Sciatic nerve (tissue), 2 donors: ENCODE results near the gene TRIOBP. TPM values are rescaled to one million over a fixed set of nuclear protein-coding genes. Genes with fewer than 3 reads are reported as not detected.
"Not testable (repeated sequence)": the region's sequence is repeated elsewhere in the genome, so short reads cannot be mapped to it uniquely, and the experiment has no call there.

Experiments
- ATAC-seq: fragments of 200-7000 bp; cut with Tn5 transposase; one replicate; pipeline ENCODE4 v1.9.1; 2020; ENCODE audit warnings: mild to moderate bottlenecking, moderate library complexity
- DNase-seq: peaks from one replicate; pipeline ENCODE4 v3.0.0-alpha.2; 2020; ENCODE audit warnings: low spot score
- intact Hi-C: fragments of 100-400 bp; cut with DNase I; formaldehyde crosslinking; loops from one replicate; pipeline ENCODE4 v1.14.2; 2022
- total RNA-seq: library from RNA; stranded (reverse); fragmentation: NEBNext Ultra II Directional; extraction: Animal tissue kit (Norgen Biotek cat#: 25700); gene quantifications from one replicate; pipeline ENCODE4 v1.2.1, GENCODE V29; 2021
- donor health status: DM: no; HTN: no; CAD: no.
- donor health status: DM: no; HTN: no; CAD: no.

Gene TRIOBP
- total RNA-seq, 1 donor from 2014 or later = 84.0 TPM

DNA sequence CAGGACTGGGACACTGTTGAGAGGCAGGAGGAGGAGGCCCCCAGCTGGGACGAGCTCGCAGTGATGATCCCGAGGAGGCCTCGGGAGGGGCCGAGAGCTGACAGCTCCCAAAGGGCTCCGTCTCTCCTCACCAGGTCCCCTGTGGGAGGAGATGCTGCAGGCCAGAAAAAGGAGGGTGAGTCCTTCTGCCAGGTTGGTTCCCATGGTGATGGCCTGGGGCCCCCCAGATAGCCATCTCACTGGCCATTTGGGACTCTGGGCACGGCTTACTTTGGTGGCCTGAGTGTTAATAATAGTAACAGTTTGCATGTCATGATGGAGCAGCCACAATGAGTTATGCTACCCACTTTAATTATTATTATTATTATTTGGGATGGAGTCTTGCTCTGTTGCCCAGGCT is 18.9 kb downstream of the TRIOBP start:
- intact Hi-C loops = no loop called here
- DNase-seq (no peak), ATAC-seq (no peak)

DNA sequence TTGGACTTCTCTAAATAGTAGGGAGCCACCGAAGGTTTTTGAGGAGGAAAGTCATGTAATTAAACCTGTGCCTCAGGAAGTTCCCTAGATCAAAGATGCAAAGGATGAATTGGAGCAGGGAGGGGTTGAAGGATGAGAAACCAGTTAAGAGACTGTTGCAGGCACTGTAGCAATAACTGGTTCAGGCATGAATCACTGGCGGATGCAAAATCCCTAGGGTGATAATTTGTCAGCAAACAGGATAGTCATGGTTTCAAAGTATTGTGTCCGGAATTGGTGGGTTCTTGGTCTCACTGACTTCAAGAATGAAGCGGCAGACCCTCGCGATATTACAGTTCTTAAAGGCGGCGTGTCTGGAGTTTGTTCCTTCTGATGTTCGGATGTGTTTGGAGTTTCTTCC is 19.9 kb downstream of the TRIOBP start:
- ATAC-seq (no peak), DNase-seq (no peak)
- intact Hi-C loops = no loop called here

DNA sequence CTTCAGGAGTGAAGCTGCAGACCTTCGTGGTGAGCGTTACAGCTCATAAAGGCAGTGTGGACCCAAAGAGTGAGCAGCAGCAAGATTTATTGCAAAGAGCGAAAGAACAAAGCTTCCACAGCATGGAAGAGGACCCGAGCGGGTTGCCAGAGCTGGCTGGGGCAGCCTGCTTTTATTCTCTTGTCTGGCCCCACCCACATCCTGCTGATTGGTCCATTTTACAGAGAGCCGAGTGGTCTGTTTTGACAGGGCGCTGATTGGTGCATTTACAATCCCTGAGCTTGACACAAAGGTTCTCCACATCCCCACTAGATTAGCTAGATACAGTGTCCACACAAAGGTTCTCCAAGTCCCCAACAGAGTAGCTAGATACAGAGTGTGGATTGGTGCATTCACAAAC is 20.4 kb downstream of the TRIOBP start:
- intact Hi-C loops, DNase-seq, ATAC-seq: not testable (repeated sequence)

DNA sequence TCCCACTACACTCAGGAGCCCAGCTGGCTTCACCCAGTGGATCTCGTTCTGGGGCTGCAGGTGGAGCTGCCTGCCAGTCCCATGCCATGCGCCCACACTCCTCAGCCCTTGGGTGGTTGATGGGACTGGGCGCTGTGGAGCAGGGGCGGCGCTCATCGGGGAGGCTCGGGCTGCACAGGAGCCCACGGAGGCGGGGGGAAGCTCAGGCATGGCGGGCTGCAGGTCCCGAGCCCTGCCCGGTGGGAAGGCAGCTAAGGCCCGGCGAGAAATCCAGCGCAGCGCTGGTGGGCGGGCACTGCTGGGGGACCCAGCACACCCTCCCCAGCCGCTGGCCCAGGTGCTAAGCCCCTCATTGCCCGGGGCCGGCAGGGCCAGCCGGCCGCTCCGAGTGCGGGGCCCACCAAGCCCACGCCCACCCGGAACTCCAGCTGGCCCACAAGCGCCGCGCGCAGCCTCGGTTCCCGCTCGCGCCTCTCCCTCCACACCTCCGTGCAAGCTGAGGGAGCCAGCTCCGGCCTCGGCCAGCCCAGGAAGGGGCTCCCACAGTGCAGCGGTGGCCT is 21.0 kb downstream of the TRIOBP start:
- intact Hi-C loops, DNase-seq, ATAC-seq: not testable (repeated sequence)

DNA sequence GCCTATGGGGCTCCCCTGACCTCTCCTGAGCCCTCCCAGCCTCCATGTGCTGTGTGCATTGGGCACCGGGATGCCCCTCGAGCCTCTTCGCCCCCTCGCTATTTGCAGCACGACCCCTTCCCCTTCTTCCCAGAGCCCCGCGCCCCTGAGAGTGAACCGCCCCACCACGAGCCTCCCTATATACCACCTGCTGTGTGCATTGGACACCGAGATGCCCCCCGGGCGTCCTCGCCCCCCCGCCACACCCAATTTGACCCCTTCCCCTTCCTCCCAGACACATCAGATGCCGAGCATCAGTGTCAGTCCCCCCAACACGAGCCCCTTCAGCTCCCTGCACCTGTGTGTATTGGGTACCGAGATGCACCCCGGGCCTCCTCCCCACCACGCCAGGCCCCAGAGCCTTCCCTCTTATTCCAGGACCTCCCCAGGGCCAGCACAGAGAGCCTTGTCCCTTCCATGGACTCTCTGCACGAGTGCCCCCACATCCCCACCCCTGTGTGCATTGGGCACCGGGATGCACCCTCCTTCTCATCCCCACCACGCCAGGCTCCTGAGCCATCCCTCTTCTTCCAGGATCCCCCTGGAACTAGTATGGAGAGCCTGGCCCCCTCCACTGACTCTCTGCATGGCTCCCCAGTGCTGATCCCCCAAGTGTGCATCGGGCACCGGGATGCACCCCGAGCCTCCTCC is 28.8 kb downstream of the TRIOBP start:
- DNase-seq (no peak), ATAC-seq (no peak)
- intact Hi-C loops = no loop called here

DNA sequence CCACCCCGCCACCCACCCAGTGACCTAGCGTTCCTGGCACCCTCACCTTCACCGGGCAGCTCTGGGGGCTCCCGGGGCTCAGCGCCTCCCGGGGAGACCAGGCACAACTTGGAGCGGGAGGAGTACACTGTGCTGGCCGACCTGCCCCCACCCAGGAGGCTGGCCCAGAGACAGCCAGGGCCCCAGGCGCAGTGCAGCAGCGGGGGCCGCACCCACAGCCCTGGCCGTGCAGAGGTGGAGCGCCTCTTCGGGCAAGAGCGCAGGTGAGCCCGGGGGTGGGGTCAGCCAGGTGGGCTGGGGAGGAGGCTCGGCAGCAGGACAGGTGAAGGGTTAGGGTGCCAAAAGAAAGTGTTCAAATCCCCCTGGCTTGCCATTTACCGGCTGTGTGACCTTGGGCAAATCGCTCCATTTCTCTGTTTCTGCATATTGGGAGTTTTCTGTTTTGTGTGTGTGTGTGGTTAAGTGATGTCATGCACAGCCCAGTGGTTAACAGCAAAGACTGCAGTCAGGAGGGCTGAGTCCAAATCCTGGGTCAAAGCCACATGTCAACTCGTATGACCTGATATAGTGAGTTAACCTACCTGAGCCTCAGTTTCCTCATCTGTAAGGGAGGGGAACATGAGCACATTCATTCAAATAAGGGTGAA is 29.5 kb downstream of the TRIOBP start:
- ATAC-seq = no peak
- DNase-seq = no peak
- intact Hi-C loops = no loop called here

DNA sequence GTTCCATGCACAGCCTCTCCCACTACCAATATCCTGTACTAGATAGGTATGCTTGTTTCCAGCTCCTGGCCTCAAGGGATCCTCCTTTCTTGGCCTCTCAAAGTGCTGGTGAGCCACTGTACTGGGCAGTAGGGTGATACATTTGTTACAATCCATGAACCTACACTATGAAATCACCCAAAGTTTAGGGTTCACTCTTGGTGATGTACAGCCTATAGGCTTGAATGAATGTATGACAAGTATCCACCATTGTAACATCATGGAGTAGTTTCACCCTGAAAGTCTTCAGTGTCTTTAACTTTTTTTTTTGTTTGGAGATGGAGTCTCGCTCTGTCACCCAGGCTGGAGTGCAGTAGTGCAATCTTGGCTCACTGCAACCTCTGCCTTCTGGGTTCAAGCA is 31.8 kb downstream of the TRIOBP start:
- DNase-seq (no peak), ATAC-seq (peak; percentile 39)
- intact Hi-C loops = no loop called here

DNA sequence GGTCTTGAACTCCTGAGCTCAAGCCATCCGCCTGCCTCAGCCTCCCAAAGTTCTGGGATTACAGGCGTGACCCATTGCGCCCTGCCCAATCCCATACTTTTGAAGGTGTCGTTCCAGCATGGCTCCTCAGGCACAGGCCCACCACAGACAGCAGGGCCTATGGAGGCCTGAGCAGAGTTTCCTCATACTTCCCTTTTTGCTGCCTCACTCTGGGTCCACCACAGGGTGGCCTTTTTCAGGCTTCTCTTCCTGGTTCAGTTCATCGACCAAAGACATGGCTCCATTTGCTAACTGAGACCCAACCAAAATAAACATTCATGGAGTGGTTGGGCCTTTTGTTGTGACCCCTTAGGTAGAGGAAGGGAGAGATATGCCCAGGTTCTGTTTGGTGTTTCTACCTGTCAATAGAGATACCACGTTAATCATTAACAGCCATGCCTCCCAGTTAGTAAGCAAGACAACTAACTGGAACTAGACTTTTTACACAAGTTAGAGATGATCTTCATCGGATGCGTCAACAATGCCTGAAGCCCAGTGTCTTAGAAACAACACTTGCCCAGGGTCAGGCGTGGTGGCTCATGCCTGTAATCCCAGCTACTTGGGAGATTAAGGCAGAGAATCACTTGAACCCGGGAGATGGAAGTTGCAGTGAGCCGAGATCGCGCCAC is 35.1 kb downstream of the TRIOBP start:
- DNase-seq = no peak
- intact Hi-C loops = no loop called here
- ATAC-seq = no peak

DNA sequence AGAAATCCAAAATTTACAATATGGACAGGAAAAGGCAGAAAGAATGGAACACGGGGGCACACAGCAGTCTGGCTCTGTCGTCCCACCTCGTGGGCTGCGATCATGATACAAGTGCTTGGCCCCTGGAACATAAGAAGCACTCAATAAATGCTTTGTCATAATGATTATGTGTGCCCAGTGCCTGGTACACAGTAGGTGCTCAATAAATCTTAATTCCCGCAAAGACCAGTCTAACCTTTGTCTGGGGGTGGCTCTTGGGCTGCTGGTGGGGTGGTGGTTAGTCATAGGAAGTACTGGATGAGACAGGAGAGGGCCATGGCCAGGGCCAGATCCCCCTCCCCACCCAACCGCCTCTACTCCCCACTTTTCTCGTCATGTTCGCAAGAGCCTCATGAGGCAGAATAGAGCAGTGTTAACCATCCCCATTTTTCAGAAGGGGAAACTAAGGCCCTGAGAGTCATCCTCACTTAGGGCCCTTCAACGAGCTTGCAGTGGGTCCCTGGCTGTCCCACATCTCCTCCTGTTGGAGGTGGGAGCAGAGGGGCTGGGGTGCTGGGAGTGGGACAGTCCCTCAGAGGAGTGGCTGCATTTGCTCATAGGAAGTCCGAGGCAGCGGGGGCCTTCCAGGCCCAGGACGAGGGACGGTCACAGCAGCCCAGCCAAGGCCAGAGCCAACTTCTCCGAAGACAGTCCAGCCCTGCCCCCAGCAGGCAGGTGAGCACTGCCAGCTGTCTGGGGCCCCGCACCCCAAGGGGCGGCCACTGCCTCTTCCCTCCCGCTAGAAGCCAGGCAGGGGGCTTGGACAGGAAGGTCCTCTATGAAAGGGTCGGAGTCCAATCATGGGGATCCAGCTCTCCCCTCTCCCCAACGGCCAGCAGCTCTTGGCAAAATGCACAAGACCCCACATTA is 36.1 kb downstream of the TRIOBP start:
- intact Hi-C loops = no loop called here
- DNase-seq = no peak
- ATAC-seq = no peak

DNA sequence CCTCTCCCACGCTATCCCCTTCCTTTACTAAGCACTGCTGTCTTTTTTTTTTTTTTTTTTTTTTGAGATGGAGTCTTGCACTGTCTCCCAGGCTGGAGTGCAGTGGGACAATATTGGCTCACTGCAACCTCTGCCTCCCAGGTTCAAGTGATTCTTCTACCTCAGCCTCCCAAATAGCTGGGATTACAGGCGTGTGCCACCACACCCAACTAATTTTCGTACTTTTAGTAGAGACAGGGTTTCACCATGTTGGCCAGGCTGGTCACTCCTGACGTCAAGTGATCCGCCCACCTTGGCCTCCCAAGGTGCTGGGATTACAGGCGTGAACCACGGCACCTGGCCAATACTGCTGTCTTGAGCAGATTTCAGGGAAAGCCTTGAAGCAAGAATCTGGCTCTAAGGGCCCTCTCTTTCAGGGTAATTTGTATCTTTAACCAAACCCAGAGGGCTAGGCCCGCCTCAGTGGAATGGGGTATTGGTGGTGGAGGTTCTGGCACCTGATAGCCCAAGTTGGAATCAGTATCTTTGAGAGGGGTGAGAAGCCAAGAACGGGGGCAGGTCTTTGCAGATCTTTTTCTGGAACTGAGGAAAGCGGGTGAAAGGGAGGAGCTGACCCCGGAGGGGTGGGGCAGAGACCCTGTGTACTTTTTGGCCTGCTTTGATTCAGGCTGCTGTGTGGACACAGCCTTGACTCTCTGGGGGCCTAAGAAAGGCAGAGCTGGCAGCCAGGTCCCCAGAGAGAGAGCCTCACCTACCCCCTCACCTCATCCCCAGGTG is 37.0 kb downstream of the TRIOBP start:
- ATAC-seq (peak; percentile 35), DNase-seq (no peak)
- intact Hi-C loops = no loop called here

DNA sequence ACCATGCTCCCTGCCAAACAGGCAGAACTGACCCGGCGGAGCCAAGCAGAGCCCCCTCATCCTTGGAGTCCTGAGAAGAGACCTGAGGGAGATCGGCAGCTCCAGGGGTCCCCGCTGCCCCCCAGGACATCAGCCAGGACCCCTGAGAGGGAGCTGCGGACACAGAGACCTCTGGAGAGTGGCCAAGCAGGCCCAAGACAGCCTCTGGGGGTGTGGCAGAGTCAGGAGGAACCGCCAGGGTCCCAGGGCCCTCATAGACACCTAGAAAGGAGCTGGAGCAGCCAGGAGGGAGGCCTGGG is 37.5 kb downstream of the TRIOBP start:
- DNase-seq (no peak), ATAC-seq (no peak)
- intact Hi-C loops = no loop called here

DNA sequence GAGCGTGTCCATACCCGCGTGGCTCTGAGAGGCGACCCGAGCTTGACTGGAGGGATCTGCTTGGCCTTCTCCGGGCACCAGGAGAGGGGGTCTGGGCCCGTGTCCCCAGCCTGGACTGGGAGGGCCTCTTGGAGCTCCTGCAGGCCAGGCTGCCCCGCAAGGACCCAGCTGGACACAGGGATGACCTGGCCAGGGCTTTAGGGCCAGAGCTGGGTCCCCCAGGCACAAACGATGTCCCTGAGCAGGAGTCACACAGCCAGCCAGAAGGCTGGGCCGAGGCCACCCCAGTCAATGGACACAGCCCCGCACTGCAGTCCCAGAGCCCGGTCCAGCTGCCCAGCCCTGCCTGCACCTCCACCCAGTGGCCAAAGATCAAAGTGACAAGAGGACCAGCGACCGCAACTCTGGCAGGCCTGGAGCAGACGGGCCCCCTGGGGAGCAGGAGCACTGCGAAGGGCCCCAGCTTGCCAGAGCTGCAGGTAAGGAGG is 38.2 kb downstream of the TRIOBP start:
- DNase-seq (peak; percentile 77), ATAC-seq (peak; percentile 47)
- intact Hi-C loops = no loop called here

DNA sequence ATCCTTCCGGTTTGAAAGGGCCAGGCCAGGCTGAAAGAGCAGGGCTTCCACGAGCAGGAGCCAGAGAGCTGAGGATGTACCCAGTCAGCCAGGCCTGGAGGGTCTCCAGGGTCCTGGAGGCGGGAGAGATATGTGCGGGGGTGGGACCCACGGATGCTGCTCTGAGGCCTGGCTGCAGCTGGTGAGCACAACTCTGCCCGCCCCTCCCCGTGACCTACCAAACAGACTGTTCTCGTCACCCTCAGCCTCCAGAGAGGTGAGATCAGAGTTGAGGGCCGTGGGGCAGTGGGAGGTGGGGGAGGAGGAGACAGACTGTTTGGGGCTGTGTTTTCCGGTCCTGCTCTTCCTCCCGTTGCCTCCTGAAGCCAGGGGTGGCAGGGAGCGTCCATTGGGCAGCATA is 42.2 kb downstream of the TRIOBP start:
- DNase-seq = peak; percentile 75
- peak; percentile 82 for ATAC-seq
- intact Hi-C loops = no loop called here

DNA sequence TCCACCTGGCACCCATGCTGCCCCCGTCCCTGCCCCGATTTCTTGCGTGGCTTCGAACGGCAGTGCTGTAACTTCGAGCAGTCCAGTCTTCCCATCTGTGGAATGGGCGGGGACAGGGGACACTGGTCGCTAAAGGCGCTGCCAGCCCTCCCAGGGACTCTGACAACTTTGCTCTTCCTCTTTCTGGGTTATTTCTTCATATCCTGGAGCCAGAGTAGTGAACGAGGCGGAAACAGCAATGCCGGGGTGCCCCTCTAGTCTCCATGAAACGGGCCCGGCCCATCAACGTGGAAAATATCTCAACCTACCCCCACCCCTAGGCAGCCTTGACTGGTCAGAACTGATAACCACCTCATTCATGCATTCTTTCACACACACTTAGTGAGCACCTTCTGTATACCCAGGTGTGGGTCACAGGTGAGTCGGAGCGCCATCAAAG is 42.8 kb downstream of the TRIOBP start:
- DNase-seq = no peak
- ATAC-seq = peak; percentile 1
- intact Hi-C loops = no loop called here

DNA sequence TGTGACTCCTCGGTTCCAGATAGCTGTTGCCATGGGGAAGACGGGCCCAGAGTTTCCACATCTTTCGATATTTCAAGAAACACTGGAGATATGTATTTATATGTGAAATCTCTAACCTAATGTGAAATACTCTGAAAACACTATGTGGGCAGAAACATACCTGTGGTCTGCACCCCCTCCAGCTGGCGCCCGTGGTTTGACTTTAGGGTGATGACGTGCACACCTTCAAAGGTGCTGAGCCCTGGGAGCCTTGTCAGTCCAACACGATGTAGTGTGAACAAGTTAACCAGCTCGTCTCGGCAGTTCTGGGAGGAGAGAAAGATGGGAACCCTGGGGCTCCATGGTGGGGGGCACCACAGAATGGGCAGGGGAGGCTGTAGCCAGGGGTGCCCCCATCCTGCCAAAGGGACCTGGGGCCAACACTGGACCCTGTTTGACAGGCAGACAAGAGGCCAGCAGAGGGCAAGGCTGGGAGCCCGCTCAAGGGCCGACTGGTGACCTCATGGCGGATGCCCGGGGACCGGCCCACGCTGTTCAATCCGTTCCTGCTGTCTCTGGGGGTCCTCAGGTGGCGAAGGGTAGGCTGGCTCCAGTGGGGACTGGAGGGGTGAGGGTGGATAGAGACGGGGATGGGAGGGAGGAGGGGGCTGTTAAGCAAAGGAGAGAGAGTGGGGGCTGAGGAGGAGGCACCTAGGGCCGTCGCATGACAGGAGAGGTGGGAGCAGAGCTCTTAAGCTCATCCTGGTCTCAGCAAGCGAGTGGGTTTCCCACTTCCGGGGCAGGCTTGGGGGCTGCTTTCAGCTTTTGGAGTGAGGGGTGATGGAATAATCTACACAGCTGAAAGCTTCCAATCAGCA is 43.8 kb downstream of the TRIOBP start:
- peak; percentile 1 for ATAC-seq
- DNase-seq = no peak
- intact Hi-C loops = no loop called here

DNA sequence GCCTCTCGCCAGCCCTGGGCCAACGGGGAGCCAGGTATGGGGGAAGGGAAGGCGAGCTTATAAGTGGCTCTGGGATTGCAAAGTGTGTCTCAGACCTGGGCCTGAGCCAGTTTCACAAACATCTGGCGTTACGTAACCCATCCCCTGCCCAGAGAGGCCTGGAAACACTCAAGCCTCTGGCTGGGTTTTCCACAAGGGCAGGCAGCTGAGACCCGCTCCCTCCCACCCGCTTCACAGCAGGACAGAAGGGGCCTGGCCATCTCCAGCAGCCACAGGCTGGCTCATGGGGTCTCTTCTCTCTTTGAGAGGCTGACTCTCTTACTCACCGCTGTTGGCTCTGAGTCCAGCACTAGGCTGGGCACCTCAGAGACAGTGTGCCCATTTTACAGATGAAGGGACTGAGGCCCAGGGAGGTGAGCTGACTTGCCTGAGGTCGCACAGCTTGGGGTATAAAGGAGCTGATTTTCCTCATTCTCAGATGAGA is 44.5 kb downstream of the TRIOBP start:
- DNase-seq (peak; percentile 92), ATAC-seq (peak; percentile 81)
- intact Hi-C loops = no loop called here
